Activated CD8-positive, alpha-beta memory T cell treated with anti-CD3 and anti-CD28 coated beads, Interleukin-2, amount 50 U/mL, for 24 hours (primary cell): Measurements from ENCODE around the gene HEMK1.

Source experiments
- DNase-seq: peaks from one replicate; pipeline ENCODE4 v3.0.0-alpha.2; 2020; ENCODE audit errors: extremely low read depth

HEMK1 gene

GRCh38 chr3:50568947-50569749, at the start of gene HEMK1:
HEMK1 (plus strand) TSS chr3:50569522; CDS start chr3:50571105, 1,583 bp downstream.
- peak; percentile 92 for DNase-seq

DNA sequence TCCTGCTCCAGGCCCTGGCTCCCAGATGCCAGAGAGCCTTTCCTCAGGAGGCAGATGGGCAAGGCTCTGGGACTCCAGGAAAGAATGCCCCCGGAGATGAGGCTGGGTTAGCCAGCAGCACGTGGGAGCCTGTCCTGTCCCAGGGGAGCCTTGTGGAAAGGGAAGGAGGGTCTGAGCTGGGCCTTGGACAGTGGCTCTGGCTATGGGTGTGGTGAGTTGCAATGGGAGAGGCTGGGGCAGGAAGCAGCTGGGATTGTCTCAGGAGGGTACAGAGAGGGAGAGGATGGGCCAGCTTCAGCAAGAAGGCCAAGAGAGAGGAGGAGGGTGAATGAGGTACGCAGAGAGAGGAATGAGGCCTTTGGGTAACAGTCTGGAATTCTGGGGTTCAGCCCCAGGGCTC, 48.5 kb upstream of the HEMK1 start:
- no peak for DNase-seq

DNA sequence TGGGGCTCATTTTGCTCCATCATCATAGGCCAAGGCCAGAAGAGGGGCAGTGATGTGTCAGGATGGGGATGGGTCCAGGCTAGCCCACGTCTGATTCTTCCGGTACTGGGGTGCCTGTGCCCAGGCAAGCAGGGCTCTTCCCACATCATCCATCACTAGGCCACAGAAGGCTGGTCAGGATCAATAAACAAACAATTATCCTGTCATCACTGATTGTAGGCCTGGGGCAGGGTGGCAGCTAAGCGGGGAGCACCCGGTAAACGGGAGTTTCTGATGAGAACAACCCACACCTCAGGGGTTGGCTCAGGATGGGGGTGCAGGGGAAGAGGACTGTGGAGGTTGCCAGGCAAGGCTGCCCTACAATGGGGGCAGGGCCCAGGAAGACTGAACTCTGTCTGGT, 47.8 kb upstream of the HEMK1 start:
- no peak for DNase-seq

- DNase-seq = no peak
These were observed 46.0 kb upstream of the HEMK1 start for GRCh38 chr3:50523279-50523811.

- DNase-seq = no peak
These were observed 44.6 kb upstream of the HEMK1 start for GRCh38 chr3:50524746-50525145.

GRCh38 chr3:50525191-50525910, 44.0 kb upstream of the HEMK1 start:
- DNase-seq = no peak

GRCh38 chr3:50525987-50526386, 43.3 kb upstream of the HEMK1 start:
- peak; percentile 18 for DNase-seq

DNA sequence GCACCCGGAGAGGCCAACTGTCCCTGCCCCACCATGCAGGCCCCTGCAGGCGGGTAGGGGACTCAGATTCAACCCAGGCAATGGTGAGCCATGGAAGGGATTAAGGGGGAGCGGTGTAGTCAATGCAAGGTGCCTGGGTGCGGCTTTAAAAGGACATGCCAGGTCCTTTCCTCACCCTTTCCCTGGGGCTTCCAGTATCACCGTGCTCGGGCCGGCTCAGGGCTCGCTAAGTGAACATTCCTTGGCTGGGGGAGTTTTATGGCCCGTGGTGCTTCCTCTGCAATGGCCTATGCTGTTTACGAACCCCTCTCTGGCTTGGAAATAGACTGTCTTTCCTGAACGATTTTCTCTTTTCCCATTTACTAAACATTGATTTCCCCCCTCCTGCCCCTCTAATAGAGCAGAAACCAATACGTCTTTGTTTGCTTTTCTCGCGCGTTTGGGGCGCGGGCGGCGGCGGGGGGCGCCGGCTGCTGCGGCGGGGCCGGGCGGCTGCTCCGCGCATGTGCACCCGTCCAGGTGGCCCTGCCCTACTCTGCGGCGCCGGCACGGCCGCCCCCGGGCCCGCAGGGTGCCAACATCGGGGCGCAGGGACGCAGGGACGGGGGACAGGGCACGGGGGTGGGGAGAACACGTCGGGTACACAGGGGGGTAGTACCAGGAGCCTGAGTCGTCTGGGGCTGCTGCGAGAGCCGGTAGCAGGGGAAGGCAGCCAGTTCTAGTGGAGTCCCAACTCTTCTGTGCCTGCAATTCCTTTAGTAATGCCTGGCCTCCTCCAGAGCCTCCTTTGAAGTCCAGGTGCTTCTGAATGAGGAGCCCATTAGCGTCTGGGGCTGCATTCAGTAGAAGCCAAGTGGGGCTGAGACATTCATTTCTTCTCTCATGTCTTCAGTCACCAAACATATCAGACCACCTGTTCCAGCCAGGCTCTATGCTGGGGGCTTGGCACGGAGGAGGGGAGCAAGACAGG, 39.0 kb upstream of the HEMK1 start:
- no peak for DNase-seq

- DNase-seq = no peak
These were observed 38.1 kb upstream of the HEMK1 start for GRCh38 chr3:50531201-50531600.

DNA sequence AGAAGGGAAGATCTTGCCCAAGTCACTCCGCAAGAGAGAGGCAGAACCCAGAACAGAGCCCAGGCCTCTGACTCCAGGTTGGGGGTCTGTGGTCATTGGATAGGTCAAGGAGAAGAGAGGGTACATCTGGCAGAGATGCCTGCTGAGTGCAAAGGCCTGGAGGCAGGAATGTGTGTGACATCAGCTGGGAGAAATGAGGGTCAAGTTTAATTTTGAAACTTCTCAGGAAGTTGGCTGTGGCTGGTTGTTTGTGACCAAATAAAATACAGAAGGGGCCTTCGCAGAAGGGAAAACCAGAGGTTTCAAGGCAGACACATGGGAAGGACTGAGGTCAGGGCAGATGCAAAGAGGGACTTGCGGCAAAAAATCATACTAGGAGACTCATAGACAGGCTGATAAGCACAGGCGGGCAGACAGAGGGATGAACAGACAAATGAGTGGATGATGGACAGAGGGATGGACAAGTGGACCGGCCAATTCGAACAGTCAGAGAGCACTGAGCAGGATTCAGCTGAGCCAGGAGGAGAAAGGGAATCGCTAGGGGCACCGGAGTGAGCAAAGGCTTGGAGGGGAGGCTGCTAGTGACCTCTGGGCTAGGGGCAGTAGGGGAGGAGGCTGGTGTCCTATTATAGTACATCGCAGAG, 37.1 kb upstream of the HEMK1 start:
- DNase-seq = no peak

GRCh38 chr3:50533316-50533715, 36.0 kb upstream of the HEMK1 start:
- DNase-seq = no peak

GRCh38 chr3:50533807-50534461, 35.4 kb upstream of the HEMK1 start:
- DNase-seq = no peak

DNA sequence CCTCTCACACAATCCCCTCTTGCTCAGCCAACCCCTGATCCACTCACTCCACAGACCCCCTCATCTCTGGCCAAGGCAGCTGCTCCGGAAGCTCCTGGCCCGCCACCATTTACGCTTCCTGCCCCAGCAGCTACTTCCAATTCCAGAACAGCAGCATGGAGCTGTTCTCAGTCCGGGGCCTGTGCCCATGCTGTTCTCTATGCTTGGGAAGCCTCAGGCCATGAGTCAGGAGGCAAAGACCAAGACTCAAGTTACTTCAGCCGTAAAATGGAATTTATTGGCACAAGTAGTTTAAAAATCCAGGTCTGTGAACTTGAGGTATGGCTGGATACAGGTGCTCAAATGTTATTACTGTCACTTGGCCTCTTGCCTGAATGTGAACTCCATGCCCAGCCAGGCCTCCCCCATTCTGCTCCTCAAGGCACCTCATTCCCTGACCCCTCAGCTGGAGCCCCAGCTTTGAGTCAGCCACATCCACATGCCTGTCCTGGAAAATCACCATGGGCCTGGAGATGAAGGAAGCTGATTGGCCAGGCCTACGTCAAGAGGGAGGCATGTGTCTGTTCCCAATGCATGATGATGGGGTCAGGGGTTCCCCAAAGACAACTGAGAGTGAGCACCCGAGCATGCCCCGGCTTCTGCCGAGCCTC, 34.5 kb upstream of the HEMK1 start:
- no peak for DNase-seq

DNA sequence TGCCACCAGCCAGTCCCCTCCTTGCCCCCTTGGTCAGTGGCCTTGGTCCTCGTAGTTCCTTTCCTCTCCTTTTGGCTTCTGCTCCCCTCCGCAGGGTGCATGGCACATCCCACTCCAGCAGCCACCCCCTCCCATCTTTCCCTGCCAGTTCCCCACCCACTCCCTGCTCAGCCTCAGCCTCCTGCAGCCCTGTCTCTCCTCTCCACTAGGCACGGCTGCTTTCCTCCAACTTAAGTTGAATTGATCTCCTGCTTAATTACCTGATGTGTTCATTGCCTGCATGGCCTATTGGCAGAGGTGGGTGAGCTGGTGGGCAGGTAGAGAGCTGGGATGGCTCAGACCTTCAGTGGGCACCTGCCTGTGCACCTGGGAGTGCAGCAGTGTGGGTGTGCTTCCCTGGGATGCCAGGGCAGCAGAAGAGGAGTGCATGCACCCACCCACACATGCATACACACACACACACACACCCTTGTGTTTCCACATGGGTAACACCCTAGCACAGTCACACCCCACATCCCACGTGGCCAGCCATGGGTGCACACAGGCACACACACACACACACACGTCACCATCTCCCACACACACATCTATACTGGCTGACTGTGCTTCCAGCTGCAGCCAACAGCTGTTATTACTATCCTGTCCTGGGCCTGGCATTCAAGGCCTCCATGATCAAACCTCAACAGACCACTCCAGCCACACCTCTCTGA, 32.7 kb upstream of the HEMK1 start:
- DNase-seq = no peak

DNA sequence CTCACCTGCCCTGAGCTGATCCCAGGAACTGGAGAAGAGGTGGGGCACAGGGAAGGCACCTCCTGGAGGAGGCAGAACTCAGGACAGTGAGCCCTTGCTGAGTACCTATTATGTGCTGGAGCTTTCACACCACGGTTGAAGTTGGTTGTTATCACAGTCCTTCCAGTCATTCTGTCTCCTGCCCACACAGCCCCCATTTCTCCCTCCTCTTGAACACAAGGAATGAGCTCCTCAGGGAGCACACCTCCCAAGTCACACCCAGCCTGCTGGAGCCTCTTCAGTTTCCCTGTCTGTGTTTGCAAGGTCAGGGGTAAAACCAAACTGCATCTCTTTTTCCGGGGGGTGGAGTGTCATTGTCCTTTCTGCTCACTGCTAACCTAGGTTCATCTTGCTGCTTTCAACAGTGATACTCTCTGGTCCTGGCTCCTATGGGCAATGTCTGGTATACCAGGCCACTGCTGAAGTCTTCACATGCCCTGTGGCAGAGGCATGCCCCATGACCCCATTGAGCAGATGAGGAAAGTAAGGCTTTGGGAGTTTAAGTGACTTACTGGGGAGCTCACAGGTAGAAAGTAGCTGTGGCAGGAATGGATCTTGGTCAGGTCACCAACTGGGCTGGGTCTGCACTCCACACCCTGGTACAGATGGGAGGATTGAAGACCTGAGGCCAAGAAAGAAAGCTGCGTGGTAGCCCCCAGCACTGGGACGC, 31.7 kb upstream of the HEMK1 start:
- DNase-seq = no peak

GRCh38 chr3:50539356-50540286, 29.7 kb upstream of the HEMK1 start:
- DNase-seq = no peak

DNA sequence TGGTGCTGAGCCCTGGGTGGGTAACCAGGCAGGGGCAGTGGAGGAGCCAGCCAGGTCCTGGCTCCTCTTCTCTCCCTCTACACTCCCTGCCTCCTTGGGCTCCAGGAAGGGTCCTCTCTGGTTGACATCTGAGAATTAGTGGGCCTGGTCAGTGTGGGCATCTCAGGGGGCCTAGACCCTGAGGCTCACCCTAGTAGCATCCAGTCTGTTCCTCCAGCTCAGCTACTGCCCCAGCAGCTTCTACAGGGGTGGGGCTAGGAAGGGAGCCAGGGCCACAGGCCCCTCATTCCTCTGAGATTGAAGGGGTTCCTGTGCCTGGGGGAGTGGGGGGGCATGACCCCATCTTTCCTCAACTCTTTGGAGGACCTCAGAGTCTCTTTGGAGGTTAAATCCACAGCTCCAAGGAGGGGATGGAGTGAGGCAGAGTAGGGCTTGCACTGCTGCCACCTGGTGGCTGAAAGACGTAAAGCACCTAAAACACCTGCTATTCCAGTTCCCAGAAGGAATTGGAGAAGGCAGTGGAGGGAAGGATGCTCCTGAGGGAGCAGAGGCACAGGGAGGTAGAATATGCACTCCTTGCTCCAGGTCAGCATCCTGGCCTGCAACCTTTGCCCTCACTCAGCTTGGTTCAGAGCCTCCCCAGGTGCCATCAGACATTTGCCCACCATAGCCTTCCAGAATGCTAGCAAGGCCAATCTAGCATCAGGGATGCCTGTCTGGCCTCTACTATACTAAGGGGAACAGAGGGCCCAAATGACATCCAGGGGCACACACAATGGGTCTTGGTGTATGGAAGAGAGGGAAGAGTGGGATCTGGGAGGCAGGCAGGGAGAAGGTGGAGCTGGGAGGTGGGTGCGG, 26.9 kb upstream of the HEMK1 start:
- DNase-seq = peak; percentile 20
